ENCODE results near the gene PHYHIPL. TPM values are rescaled to one million over a fixed set of nuclear protein-coding genes. Genes with fewer than 3 reads are reported as not detected.

Gene PHYHIPL
- total RNA-seq (ENCODE audit: low replicate concordance) = not detected in 2 replicates

DNA sequence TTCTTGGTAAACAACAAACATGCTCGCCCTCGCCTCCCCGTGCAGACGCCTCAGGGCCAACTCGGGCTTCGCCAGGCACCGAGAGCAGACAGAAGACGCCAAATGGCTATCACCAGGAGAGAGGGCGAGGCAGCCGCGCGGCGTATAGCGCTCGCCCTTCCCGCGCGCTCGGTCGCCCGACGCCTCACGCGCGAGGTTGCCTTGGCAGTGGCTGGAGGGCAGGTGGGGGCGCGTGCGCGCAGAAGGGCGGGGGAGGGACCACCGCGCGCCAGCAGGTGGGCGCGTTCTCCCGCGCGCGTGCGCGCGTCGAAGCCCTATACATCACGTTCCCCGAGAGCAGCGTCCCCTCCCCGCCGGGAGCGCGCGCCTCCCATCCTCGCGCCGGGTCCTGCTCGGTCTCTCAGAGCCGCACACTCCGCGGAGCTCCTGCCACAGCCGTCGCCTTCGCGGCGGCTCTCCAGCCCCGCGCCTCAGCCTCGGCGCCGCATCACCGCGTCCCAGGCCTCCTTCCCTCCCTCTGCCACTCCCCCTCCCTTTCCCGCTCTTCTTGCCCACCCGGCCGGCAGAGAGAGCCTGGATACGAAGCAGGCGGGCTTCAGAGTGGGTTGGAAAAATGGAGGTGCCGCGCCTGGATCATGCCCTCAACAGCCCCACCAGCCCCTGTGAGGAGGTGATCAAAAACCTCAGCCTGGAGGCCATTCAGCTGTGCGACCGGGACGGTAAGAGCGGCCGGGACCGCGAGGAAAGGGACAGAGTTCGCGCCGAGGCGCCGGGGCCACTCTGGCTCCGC, at the start of gene PHYHIPL:
TSS of gene PHYHIPL (plus strand) at position 403 of the 790 bp plus-strand sequence. CDS start at position 614, 211 bp downstream.

Other genes starting within 250 kb of the PHYHIPL start
- gene FAM13C, start 185.9 kb downstream of the PHYHIPL start, total RNA-seq (ENCODE audit: low replicate concordance) = 1.6 and 2.8 TPM in 2 replicates

Measured in smooth muscle cell of the coronary artery (primary cell).